Measurements from ENCODE around the gene PDCD1.

DNA sequence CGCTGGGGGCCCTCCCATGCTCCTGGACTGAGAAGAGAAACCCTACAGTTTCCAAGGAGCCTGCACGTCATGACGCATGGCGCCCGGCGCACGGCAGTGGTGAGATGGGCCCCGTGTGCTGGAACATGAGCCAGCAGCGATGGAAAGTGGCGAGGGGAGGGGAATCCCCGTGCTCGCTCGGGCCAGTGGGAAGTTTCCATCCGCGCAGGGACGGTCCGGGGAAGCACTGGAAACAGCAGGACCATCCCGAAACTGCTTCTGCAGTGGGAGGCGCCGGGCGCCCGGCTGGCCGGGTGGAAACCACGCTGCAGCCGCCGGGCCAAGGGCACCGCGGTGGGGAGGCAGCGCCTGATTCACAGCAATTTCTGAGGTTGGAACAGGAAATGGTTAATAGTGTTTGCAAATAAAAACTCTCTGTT, 4.9 kb upstream of the PDCD1 start:
- TF ChIP-seq, protein P1, sequence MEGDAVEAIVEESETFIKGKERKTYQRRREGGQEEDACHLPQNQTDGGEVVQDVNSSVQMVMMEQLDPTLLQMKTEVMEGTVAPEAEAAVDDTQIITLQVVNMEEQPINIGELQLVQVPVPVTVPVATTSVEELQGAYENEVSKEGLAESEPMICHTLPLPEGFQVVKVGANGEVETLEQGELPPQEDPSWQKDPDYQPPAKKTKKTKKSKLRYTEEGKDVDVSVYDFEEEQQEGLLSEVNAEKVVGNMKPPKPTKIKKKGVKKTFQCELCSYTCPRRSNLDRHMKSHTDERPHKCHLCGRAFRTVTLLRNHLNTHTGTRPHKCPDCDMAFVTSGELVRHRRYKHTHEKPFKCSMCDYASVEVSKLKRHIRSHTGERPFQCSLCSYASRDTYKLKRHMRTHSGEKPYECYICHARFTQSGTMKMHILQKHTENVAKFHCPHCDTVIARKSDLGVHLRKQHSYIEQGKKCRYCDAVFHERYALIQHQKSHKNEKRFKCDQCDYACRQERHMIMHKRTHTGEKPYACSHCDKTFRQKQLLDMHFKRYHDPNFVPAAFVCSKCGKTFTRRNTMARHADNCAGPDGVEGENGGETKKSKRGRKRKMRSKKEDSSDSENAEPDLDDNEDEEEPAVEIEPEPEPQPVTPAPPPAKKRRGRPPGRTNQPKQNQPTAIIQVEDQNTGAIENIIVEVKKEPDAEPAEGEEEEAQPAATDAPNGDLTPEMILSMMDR (IDR thresholded peaks at IDR 0.05): no peak
- TF ChIP-seq POLR2A (IDR thresholded peaks at IDR 0.05) (no peak), POLR2AphosphoS5 (IDR thresholded peaks at IDR 0.05) (no peak)
